ENCODE measurements around the gene KRTAP13-3. TPM values are rescaled to one million over a fixed set of nuclear protein-coding genes. Genes with fewer than 3 reads are reported as not detected.
A peak's percentile ranks its signal among the peaks of the same experiment; 100 is the strongest.

Gene KRTAP13-3
- total RNA-seq = not detected in 2 replicates
- long read RNA-seq = 0 reads

GRCh38 chr21:30425826-30426225 lies at the start of gene KRTAP13-3:
Gene KRTAP13-3 (minus strand): TSS chr21:30425926. CDS start chr21:30425912, 14 bp downstream.
- no peak for DNase-seq (ENCODE audit: low spot score, unreplicated experiment)
- Mint-ChIP-seq H3K4me1 (ENCODE audit: low read depth) (no peaks in the 10 kb centered on the region), H3K36me3 (ENCODE audit: insufficient read depth) (no peaks in the 10 kb centered on the region), H3K4me3 (ENCODE audit: low read depth) (no peak within 1 kb of the TSS), H3K27ac (no peak within 1 kb of the TSS), H3K27me3 (peaks cover 2% of the 10 kb centered on the region), H3K9me3 (ENCODE audit: low read depth) (no peaks in the 10 kb centered on the region)
- no peak for TF ChIP-seq CTCF (IDR thresholded peaks at IDR 0.05; ENCODE audit: unreplicated experiment)

- no peaks in the 10 kb centered on the region for H3K9me3 Mint-ChIP-seq (ENCODE audit: low read depth)
- no peak overlapping the region for H3K4me3 Mint-ChIP-seq (ENCODE audit: low read depth)
- no peak for TF ChIP-seq CTCF (IDR thresholded peaks at IDR 0.05; ENCODE audit: unreplicated experiment)
- H3K27me3 Mint-ChIP-seq = no peaks in the 10 kb centered on the region
- H3K27ac Mint-ChIP-seq = no peak overlapping the region
- H3K4me1 Mint-ChIP-seq (ENCODE audit: low read depth) = no peaks in the 10 kb centered on the region
- DNase-seq (ENCODE audit: low spot score, unreplicated experiment) = no peak
- no peaks in the 10 kb centered on the region for H3K36me3 Mint-ChIP-seq (ENCODE audit: insufficient read depth)
Measured at GRCh38 chr21:30468900-30469714, 43.4 kb upstream of the KRTAP13-3 start.

GRCh38 chr21:30463713-30464112 lies 38.0 kb upstream of the KRTAP13-3 start:
- H3K27me3 Mint-ChIP-seq = no peaks in the 10 kb centered on the region
- TF ChIP-seq CTCF (IDR thresholded peaks at IDR 0.05; ENCODE audit: unreplicated experiment) = peak; percentile 64
- H3K36me3 Mint-ChIP-seq (ENCODE audit: insufficient read depth) = no peaks in the 10 kb centered on the region
- no peak overlapping the region for H3K4me3 Mint-ChIP-seq (ENCODE audit: low read depth)
- no peaks in the 10 kb centered on the region for H3K4me1 Mint-ChIP-seq (ENCODE audit: low read depth)
- no peak overlapping the region for H3K27ac Mint-ChIP-seq
- DNase-seq (ENCODE audit: low spot score, unreplicated experiment) = no peak
- no peaks in the 10 kb centered on the region for H3K9me3 Mint-ChIP-seq (ENCODE audit: low read depth)

- Mint-ChIP-seq H3K9me3 (ENCODE audit: low read depth) (no peaks in the 10 kb centered on the region), H3K27ac (no peak overlapping the region), H3K27me3 (no peaks in the 10 kb centered on the region), H3K4me3 (ENCODE audit: low read depth) (no peak overlapping the region), H3K4me1 (ENCODE audit: low read depth) (peaks cover 3% of the 10 kb centered on the region), H3K36me3 (ENCODE audit: insufficient read depth) (no peaks in the 10 kb centered on the region)
- no peak for DNase-seq (ENCODE audit: low spot score, unreplicated experiment)
- no peak for TF ChIP-seq CTCF (IDR thresholded peaks at IDR 0.05; ENCODE audit: unreplicated experiment)
Measured at GRCh38 chr21:30448514-30448913, 22.8 kb upstream of the KRTAP13-3 start.

- Mint-ChIP-seq H3K4me3 (ENCODE audit: low read depth) (no peak overlapping the region), H3K27me3 (no peaks in the 10 kb centered on the region), H3K9me3 (ENCODE audit: low read depth) (no peaks in the 10 kb centered on the region), H3K4me1 (ENCODE audit: low read depth) (peaks cover 6% of the 10 kb centered on the region), H3K36me3 (ENCODE audit: insufficient read depth) (no peaks in the 10 kb centered on the region), H3K27ac (no peak overlapping the region)
- no peak for DNase-seq (ENCODE audit: low spot score, unreplicated experiment)
- TF ChIP-seq CTCF (IDR thresholded peaks at IDR 0.05; ENCODE audit: unreplicated experiment) = no peak
Measured at GRCh38 chr21:30447056-30447455, 21.3 kb upstream of the KRTAP13-3 start.

Data from progenitor cell of endocrine pancreas (in vitro differentiated cells).